Neural progenitor cell (in vitro differentiated cells): Measurements from ENCODE around the gene CACNG8. TPM values are rescaled to one million over a fixed set of nuclear protein-coding genes. Genes with fewer than 3 reads are reported as not detected.
A peak's percentile ranks its signal among the peaks of the same experiment; 100 is the strongest.

Experiments
- DNase-seq: peaks from one replicate; pipeline ENCODE4 v3.0.0-alpha.2; 2016; ENCODE audit warnings: low spot score
- H2AFZ ChIP-seq: fragments of 200-600 bp; sonication (generic); replicated peaks from 2 replicates; pipeline ENCODE4 v1.6.1; 2016; ENCODE audit warnings: antibody characterized with exemption
- H3F3A ChIP-seq: fragments of 200-600 bp; sonication (generic); 2 replicates; pipeline ENCODE4 v1.6.1; 2016; ENCODE audit warnings: antibody characterized with exemption, low read depth
- H3K27ac ChIP-seq: fragments of 200-600 bp; sonication (generic); 2 replicates; pipeline ENCODE4 v1.5.1; 2016; ENCODE audit warnings: mild to moderate bottlenecking
- H3K27me3 ChIP-seq: fragments of 200-600 bp; sonication (generic); 2 replicates; pipeline ENCODE4 v1.6.1; 2016; ENCODE audit warnings: mild to moderate bottlenecking, moderate library complexity
- H3K36me3 ChIP-seq: fragments of 200-600 bp; sonication (generic); 2 replicates; pipeline ENCODE4 v1.5.1; 2016
- H3K4me1 ChIP-seq: fragments of 200-600 bp; sonication (generic); 2 replicates; pipeline ENCODE4 v1.6.1; 2016; ENCODE audit warnings: mixed run types
- H3K4me2 ChIP-seq: fragments of 200-600 bp; sonication (generic); 2 replicates; pipeline ENCODE4 v1.6.1; 2016
- H3K4me3 ChIP-seq: fragments of 200-600 bp; sonication (generic); 2 replicates; pipeline ENCODE4 v1.5.1; 2016
- H3K79me2 ChIP-seq: fragments of 200-600 bp; sonication (generic); 2 replicates; pipeline ENCODE4 v1.6.1; 2016; ENCODE audit warnings: low read depth
- H3K9ac ChIP-seq: fragments of 200-600 bp; sonication (generic); 2 replicates; pipeline ENCODE4 v1.6.1; 2016
- H3K9me3 ChIP-seq: fragments of 200-600 bp; sonication (generic); 2 replicates; pipeline ENCODE4 v1.5.1; 2016; ENCODE audit warnings: low read depth
- H4K20me1 ChIP-seq: fragments of 200-600 bp; sonication (generic); 2 replicates; pipeline ENCODE4 v1.6.1; 2016; ENCODE audit warnings: low read depth
- H3K27ac Mint-ChIP-seq: 3 replicates; pipeline ENCODE4 v1.8.0; 2021; ENCODE audit warnings: mixed read lengths
- H3K27me3 Mint-ChIP-seq: 2 replicates; pipeline ENCODE4 v1.8.0; 2022; ENCODE audit warnings: low read depth, mild to moderate bottlenecking, inconsistent platforms, moderate library complexity, mixed read lengths; ENCODE audit not compliant: insufficient read depth
- H3K36me3 Mint-ChIP-seq: 3 replicates; pipeline ENCODE4 v1.8.0; 2021; ENCODE audit warnings: mixed read lengths
- H3K4me1 Mint-ChIP-seq: 3 replicates; pipeline ENCODE4 v1.8.0; 2021; ENCODE audit warnings: mixed read lengths
- H3K4me3 Mint-ChIP-seq: 3 replicates; pipeline ENCODE4 v1.8.0; 2021; ENCODE audit warnings: mild to moderate bottlenecking, moderate library complexity, mixed read lengths
- H3K9me3 Mint-ChIP-seq: 3 replicates; pipeline ENCODE4 v1.8.0; 2020; ENCODE audit warnings: mixed read lengths
- CTCF ChIP-seq: fragments of 200-600 bp; sonication (generic); IDR thresholded peaks from 2 replicates; pipeline ENCODE4 v1.5.1; 2017; ENCODE audit warnings: antibody characterized with exemption, mild to moderate bottlenecking
- EZH2 ChIP-seq: fragments of 200-600 bp; sonication (generic); IDR thresholded peaks from 2 replicates; pipeline ENCODE4 v1.6.1; 2017; ENCODE audit warnings: antibody characterized with exemption, mild to moderate bottlenecking, moderate library complexity
- EZH2phosphoT487 ChIP-seq: fragments of 200-600 bp; sonication (generic); IDR thresholded peaks from 2 replicates; pipeline ENCODE4 v1.6.1; 2017; ENCODE audit warnings: antibody characterized with exemption
- total RNA-seq: library from RNA; depleted of rRNA; stranded (reverse); fragments of >200 nt; gene quantifications from 2 replicates; pipeline ENCODE4 v1.2.3, GENCODE V29; 2015; ENCODE audit warnings: low replicate concordance

Gene CACNG8
- total RNA-seq, 1 donor from 2014 or later, result 0.02 TPM

- peaks cover 4% of the 10 kb centered on the region for H3K4me1 Mint-ChIP-seq
- peaks cover 3% of the 10 kb centered on the region for H3K27me3 Mint-ChIP-seq
Observed at GRCh38 chr19:53969366-53969765, 6.6 kb downstream of the CACNG8 start.

GRCh38 chr19:53971673-53972072 lies 8.9 kb downstream of the CACNG8 start:
- Histone ChIP-seq H3K36me3 (no peaks in the 10 kb centered on the region), H4K20me1 (no peaks in the 10 kb centered on the region), H3K79me2 (no peaks in the 10 kb centered on the region), H2AFZ (peak overlapping the region; percentile 86), H3K4me2 (no peak overlapping the region), H3F3A (no peaks in the 10 kb centered on the region), H3K27me3 (no peaks in the 10 kb centered on the region), H3K9me3 (no peaks in the 10 kb centered on the region), H3K9ac (no peak overlapping the region), H3K4me3 (no peak overlapping the region), H3K4me1 (peaks cover 4% of the 10 kb centered on the region), H3K27ac (no peak overlapping the region)
- Mint-ChIP-seq H3K4me1 (no peaks in the 10 kb centered on the region), H3K36me3 (peaks cover 5% of the 10 kb centered on the region), H3K9me3 (no peaks in the 10 kb centered on the region), H3K4me3 (no peak overlapping the region), H3K27me3 (peaks cover 3% of the 10 kb centered on the region), H3K27ac (no peak overlapping the region)
- TF ChIP-seq EZH2 (no peak), EZH2phosphoT487 (no peak), CTCF (no peak)
- DNase-seq, result no peak

More at GRCh38 chr19:53969366-53969765, 6.6 kb downstream of the CACNG8 start:
- H2AFZ ChIP-seq, result no peak overlapping the region
- no peak overlapping the region for H3K27ac ChIP-seq
- no peaks in the 10 kb centered on the region for H3K36me3 ChIP-seq
- Mint-ChIP-seq H3K36me3 (peaks cover 6% of the 10 kb centered on the region), H3K4me3 (no peak overlapping the region), H3K27ac (no peak overlapping the region), H3K9me3 (no peaks in the 10 kb centered on the region)
- H3F3A ChIP-seq, result no peaks in the 10 kb centered on the region
- peaks cover 4% of the 10 kb centered on the region for H3K4me1 ChIP-seq
- peaks cover 13% of the 10 kb centered on the region for H3K27me3 ChIP-seq
- TF ChIP-seq EZH2phosphoT487, result no peak
- no peak for TF ChIP-seq CTCF
- no peak for TF ChIP-seq EZH2
- no peak for DNase-seq
- H3K4me2 ChIP-seq, result no peak overlapping the region
- H4K20me1 ChIP-seq, result no peaks in the 10 kb centered on the region
- H3K79me2 ChIP-seq, result no peaks in the 10 kb centered on the region
- no peaks in the 10 kb centered on the region for H3K9me3 ChIP-seq
- no peak overlapping the region for H3K9ac ChIP-seq
- no peak overlapping the region for H3K4me3 ChIP-seq

- peaks cover 18% of the 10 kb centered on the region for H3K4me1 Mint-ChIP-seq
- peaks cover 6% of the 10 kb centered on the region for H3K36me3 Mint-ChIP-seq
- peak overlapping the region; percentile 65 for H2AFZ ChIP-seq
- peak; percentile 95 for DNase-seq
- H3K27ac Mint-ChIP-seq, result peak overlapping the region; percentile 53
- peak overlapping the region; percentile 85 for H3K4me3 Mint-ChIP-seq
- peaks cover 18% of the 10 kb centered on the region for H3K27me3 Mint-ChIP-seq
- H3K9me3 ChIP-seq, result no peaks in the 10 kb centered on the region
- H3K27me3 ChIP-seq, result peaks cover 47% of the 10 kb centered on the region
- H3K4me1 ChIP-seq, result peaks cover 5% of the 10 kb centered on the region
- H3K9ac ChIP-seq, result no peak overlapping the region
- no peaks in the 10 kb centered on the region for H3K79me2 ChIP-seq
- peaks cover 10% of the 10 kb centered on the region for H4K20me1 ChIP-seq
- peaks cover 38% of the 10 kb centered on the region for H3F3A ChIP-seq
- H3K36me3 ChIP-seq, result no peaks in the 10 kb centered on the region
- H3K27ac ChIP-seq, result no peak overlapping the region
- TF ChIP-seq EZH2, result no peak
- peak overlapping the region; percentile 75 for H3K4me2 ChIP-seq
- peak overlapping the region; percentile 46 for H3K4me3 ChIP-seq
- H3K9me3 Mint-ChIP-seq, result peaks cover 4% of the 10 kb centered on the region
Observed at GRCh38 chr19:53977429-53977990, 14.8 kb downstream of the CACNG8 start.

GRCh38 chr19:53977991-53978731 lies 15.4 kb downstream of the CACNG8 start:
- H4K20me1 ChIP-seq, result peaks cover 12% of the 10 kb centered on the region
- H3K36me3 ChIP-seq, result no peaks in the 10 kb centered on the region
- peaks cover 4% of the 10 kb centered on the region for H3K9me3 Mint-ChIP-seq
- peak overlapping the region; percentile 53 for H3K27ac Mint-ChIP-seq
- peak overlapping the region; percentile 68 for H3K4me3 ChIP-seq
- H3K9ac ChIP-seq, result no peak overlapping the region
- peak overlapping the region; percentile 65 for H2AFZ ChIP-seq
- DNase-seq, result peak; percentile 99
- H3F3A ChIP-seq, result peaks cover 38% of the 10 kb centered on the region
- H3K4me3 Mint-ChIP-seq, result peak overlapping the region; percentile 85
- no peaks in the 10 kb centered on the region for H3K79me2 ChIP-seq
- H3K27me3 ChIP-seq, result peaks cover 54% of the 10 kb centered on the region
- peaks cover 7% of the 10 kb centered on the region for H3K36me3 Mint-ChIP-seq
- no peak overlapping the region for H3K27ac ChIP-seq
- TF ChIP-seq EZH2, result no peak
- no peak for TF ChIP-seq EZH2phosphoT487
- TF ChIP-seq CTCF, result no peak
- peaks cover 5% of the 10 kb centered on the region for H3K4me1 ChIP-seq
- peaks cover 19% of the 10 kb centered on the region for H3K27me3 Mint-ChIP-seq
- H3K4me2 ChIP-seq, result peak overlapping the region; percentile 75
- H3K9me3 ChIP-seq, result no peaks in the 10 kb centered on the region
- H3K4me1 Mint-ChIP-seq, result peaks cover 18% of the 10 kb centered on the region
